Activated CD4-positive, alpha-beta T cell treated with anti-CD3 and anti-CD28 coated beads, Interleukin-2, amount 10 ng/mL, durations not matched to agents 7 days and 5 days (primary cell): ENCODE measurements around the gene DAG1. TPM values are rescaled to one million over a fixed set of nuclear protein-coding genes. Genes with fewer than 3 reads are reported as not detected.

ENCODE experiments used
- CTCF ChIA-PET: fragments of 350-600 bp; sonication (Branson Sonifier 250); formaldehyde crosslinking; loops from one replicate; lab custom pipeline; 2021; ENCODE audit warnings: antibody characterized with exemption; lab: Charles Lee
- POLR2A ChIA-PET: fragments of 350-600 bp; sonication (Branson Sonifier 250); formaldehyde crosslinking; loops from one replicate; lab custom pipeline; 2021; ENCODE audit warnings: antibody characterized with exemption; lab: Charles Lee
- DNase-seq: peaks from one replicate; pipeline ENCODE4 v3.0.0-alpha.2; 2020
- H3K27ac Mint-ChIP-seq: one replicate; pipeline ENCODE4 v1.8.0; 2021; ENCODE audit warnings: mild to moderate bottlenecking, moderate library complexity, mixed read lengths
- H3K27me3 Mint-ChIP-seq: one replicate; pipeline ENCODE4 v1.8.0; 2021; ENCODE audit warnings: mixed read lengths
- H3K36me3 Mint-ChIP-seq: one replicate; pipeline ENCODE4 v1.8.0; 2021; ENCODE audit warnings: low read depth, mixed read lengths
- H3K4me1 Mint-ChIP-seq: one replicate; pipeline ENCODE4 v1.8.0; 2021; ENCODE audit warnings: mixed read lengths
- H3K4me3 Mint-ChIP-seq: one replicate; pipeline ENCODE4 v1.8.0; 2021; ENCODE audit warnings: mild to moderate bottlenecking, moderate library complexity, mixed read lengths
- H3K9me3 Mint-ChIP-seq: one replicate; pipeline ENCODE4 v1.8.0; 2021; ENCODE audit warnings: mixed read lengths
- total RNA-seq, 2 experiments: library from RNA; stranded (reverse); gene quantifications; one replicate each; pipeline ENCODE4 v1.2.3, GENCODE V29; 2021

The DAG1 gene
- total RNA-seq, 2 experiments from 2014 or later: 15.4 to 18.1 TPM

DNA sequence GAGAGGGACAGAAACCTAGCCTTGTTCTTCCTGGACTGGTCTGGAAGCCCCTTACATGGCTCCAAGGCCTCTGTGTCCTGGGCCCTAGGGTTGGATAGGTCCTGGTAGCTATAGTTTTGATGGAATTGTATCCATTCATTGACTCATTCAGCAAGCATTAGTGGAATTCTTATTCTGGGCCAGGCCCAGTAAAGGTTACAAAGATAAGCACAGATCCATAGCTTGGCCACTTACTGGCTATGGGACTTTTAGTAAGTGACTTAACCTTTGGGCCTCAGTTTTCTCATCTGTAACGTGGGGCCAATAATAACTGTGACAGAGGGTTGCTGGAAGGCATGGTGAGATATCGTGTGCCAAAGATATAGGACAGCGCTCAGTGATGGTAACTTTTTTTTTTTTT, 13.6 kb upstream of the DAG1 start:
- Mint-ChIP-seq H3K9me3 (no peaks in the 10 kb centered on the region), H3K4me1 (no peaks in the 10 kb centered on the region), H3K27ac (no peak overlapping the region), H3K4me3 (no peak overlapping the region), H3K36me3 (no peaks in the 10 kb centered on the region), H3K27me3 (no peaks in the 10 kb centered on the region)
- CTCF ChIA-PET: interaction anchor here (0.9 to 1.1 kb wide), 3 partner anchors 11 to 383 kb away, joined by 3 to 5 read pairs (median 4); partner anchors contain the start of gene DAG1
- POLR2A ChIA-PET: no interaction called here
- no peak for DNase-seq

GRCh38 chr3:49460188-49460890, 9.7 kb upstream of the DAG1 start:
- Mint-ChIP-seq H3K27me3 (peaks cover 2% of the 10 kb centered on the region), H3K9me3 (no peaks in the 10 kb centered on the region), H3K36me3 (no peaks in the 10 kb centered on the region), H3K27ac (no peak overlapping the region), H3K4me1 (no peaks in the 10 kb centered on the region), H3K4me3 (no peak overlapping the region)
- no peak for DNase-seq
- ChIA-PET POLR2A (no interaction called here), CTCF (interaction anchor here (0.6 kb wide), 1 partner anchor 513 kb away, joined by 5 read pairs; no protein-coding TSS in a partner anchor)

DNA sequence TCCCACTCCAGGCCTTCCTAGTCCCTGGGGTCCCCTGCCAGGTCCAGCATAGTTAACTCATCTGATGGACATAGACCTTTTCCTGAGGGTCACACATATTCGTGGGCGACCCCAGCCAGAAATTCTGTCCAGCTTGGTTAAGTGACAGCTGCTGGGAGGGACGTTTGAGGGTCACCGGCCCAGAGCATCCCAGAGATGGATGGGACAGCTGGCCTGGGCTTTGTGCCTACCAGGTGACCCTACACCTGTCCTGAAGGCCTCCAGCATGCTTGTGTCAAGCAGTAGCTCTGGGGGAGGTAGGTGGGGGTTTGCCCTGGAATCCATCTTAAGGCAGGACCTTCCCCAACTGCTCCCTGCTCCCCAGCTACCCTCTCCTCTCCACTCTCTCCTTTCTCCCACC, 9.1 kb upstream of the DAG1 start:
- no peak for DNase-seq
- no peaks in the 10 kb centered on the region for H3K36me3 Mint-ChIP-seq
- POLR2A ChIA-PET: no interaction called here
- H3K4me3 Mint-ChIP-seq: no peak overlapping the region
- no peak overlapping the region for H3K27ac Mint-ChIP-seq
- CTCF ChIA-PET: interaction anchor here (0.5 kb wide), 1 partner anchor 414 kb away, joined by 3 read pairs; no protein-coding TSS in a partner anchor
- no peaks in the 10 kb centered on the region for H3K4me1 Mint-ChIP-seq
- H3K27me3 Mint-ChIP-seq: peaks cover 2% of the 10 kb centered on the region
- H3K9me3 Mint-ChIP-seq: no peaks in the 10 kb centered on the region

- H3K9me3 Mint-ChIP-seq: no peaks in the 10 kb centered on the region
- H3K4me3 Mint-ChIP-seq: no peak overlapping the region
- ChIA-PET CTCF (interaction anchor here (0.5 kb wide), 1 partner anchor 415 kb away, joined by 3 read pairs; no protein-coding TSS in a partner anchor), POLR2A (no interaction called here)
- no peak for DNase-seq
- H3K36me3 Mint-ChIP-seq: no peaks in the 10 kb centered on the region
- H3K4me1 Mint-ChIP-seq: no peaks in the 10 kb centered on the region
- H3K27me3 Mint-ChIP-seq: peaks cover 2% of the 10 kb centered on the region
- no peak overlapping the region for H3K27ac Mint-ChIP-seq
These were observed 8.5 kb upstream of the DAG1 start for GRCh38 chr3:49461443-49462171.

DNA sequence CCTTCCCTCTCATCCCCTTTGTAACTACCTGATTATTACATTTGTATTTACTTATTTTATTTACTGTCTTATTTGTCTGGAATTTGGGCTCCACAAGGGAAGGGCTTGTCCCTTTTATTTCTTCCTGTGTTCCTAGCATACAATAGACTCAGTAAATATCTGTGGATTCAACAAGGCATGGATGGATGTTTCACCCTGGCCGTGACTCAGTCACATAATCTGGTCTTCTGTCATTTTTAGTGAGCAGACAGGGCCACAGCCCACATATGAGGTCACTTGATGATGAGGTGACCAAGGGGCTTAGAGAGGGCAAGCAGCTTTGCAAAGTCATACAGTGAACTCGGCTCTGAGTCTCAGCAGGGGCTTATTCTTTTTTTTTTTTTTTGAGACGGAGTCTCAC, 7.8 kb upstream of the DAG1 start:
- Mint-ChIP-seq H3K27ac (no peak overlapping the region), H3K27me3 (peaks cover 2% of the 10 kb centered on the region), H3K4me1 (no peaks in the 10 kb centered on the region), H3K4me3 (no peak overlapping the region), H3K9me3 (no peaks in the 10 kb centered on the region), H3K36me3 (no peaks in the 10 kb centered on the region)
- no peak for DNase-seq
- ChIA-PET POLR2A (no interaction called here), CTCF (no interaction called here)

GRCh38 chr3:49465270-49466034, 4.6 kb upstream of the DAG1 start:
- H3K9me3 Mint-ChIP-seq: no peaks in the 10 kb centered on the region
- peaks cover 2% of the 10 kb centered on the region for H3K27me3 Mint-ChIP-seq
- H3K4me3 Mint-ChIP-seq: no peak overlapping the region
- ChIA-PET CTCF (interaction anchor here (0.7 kb wide), 1 partner anchor 829 kb away, joined by 4 read pairs; no protein-coding TSS in a partner anchor), POLR2A (no interaction called here)
- DNase-seq: no peak
- peaks cover 6% of the 10 kb centered on the region for H3K4me1 Mint-ChIP-seq
- H3K27ac Mint-ChIP-seq: no peak overlapping the region
- H3K36me3 Mint-ChIP-seq: no peaks in the 10 kb centered on the region

- Mint-ChIP-seq H3K36me3 (peaks cover 4% of the 10 kb centered on the region), H3K27ac (no peak overlapping the region), H3K27me3 (peaks cover 2% of the 10 kb centered on the region), H3K9me3 (no peaks in the 10 kb centered on the region), H3K4me3 (no peak overlapping the region), H3K4me1 (peaks cover 8% of the 10 kb centered on the region)
- CTCF ChIA-PET: interaction anchor here (1.0 kb wide), 1 partner anchor 93 kb away, joined by 3 read pairs; no protein-coding TSS in a partner anchor
- POLR2A ChIA-PET: no interaction called here
- DNase-seq: no peak
These were observed 4.0 kb upstream of the DAG1 start for GRCh38 chr3:49466085-49466484.

- Mint-ChIP-seq H3K4me3 (peak overlapping the region; percentile 85), H3K36me3 (peaks cover 12% of the 10 kb centered on the region), H3K27ac (peak overlapping the region; percentile 92), H3K27me3 (no peaks in the 10 kb centered on the region), H3K4me1 (peaks cover 22% of the 10 kb centered on the region), H3K9me3 (no peaks in the 10 kb centered on the region)
- ChIA-PET CTCF (interaction anchor here (0.8 to 1.6 kb wide), 6 partner anchors 10 to 349 kb away, joined by 3 to 7 read pairs (median 4); partner anchors contain the start of gene USP4), POLR2A (interaction anchor here (0.6 to 1.1 kb wide), 4 partner anchors 40 to 461 kb away, joined by 3 to 5 read pairs (median 4); partner anchors contain the start of gene NICN1)
- DNase-seq: no peak
These were observed 781 bp upstream of the DAG1 start for GRCh38 chr3:49469037-49469935.

GRCh38 chr3:49470714-49471420, 800 bp downstream of the DAG1 start:
- no peak for DNase-seq
- ChIA-PET POLR2A (interaction anchor here (1.1 kb wide), 1 partner anchor 126 kb away, joined by 5 read pairs; no protein-coding TSS in a partner anchor), CTCF (interaction anchor here (0.8 to 1.6 kb wide), 6 partner anchors 17 to 456 kb away, joined by 3 to 7 read pairs (median 3); partner anchors contain the start of gene USP4)
- H3K9me3 Mint-ChIP-seq: no peaks in the 10 kb centered on the region
- H3K27me3 Mint-ChIP-seq: no peaks in the 10 kb centered on the region
- H3K4me1 Mint-ChIP-seq: peaks cover 25% of the 10 kb centered on the region
- H3K4me3 Mint-ChIP-seq: peak overlapping the region; percentile 85
- H3K36me3 Mint-ChIP-seq: peaks cover 16% of the 10 kb centered on the region
- H3K27ac Mint-ChIP-seq: peak overlapping the region; percentile 91

- peak overlapping the region; percentile 85 for H3K4me3 Mint-ChIP-seq
- no peaks in the 10 kb centered on the region for H3K27me3 Mint-ChIP-seq
- H3K4me1 Mint-ChIP-seq: peaks cover 34% of the 10 kb centered on the region
- ChIA-PET POLR2A (no interaction called here), CTCF (interaction anchor here (0.5 to 1.6 kb wide), 7 partner anchors 8 to 484 kb away, joined by 3 to 4 read pairs (median 3); partner anchors contain the start of gene NICN1)
- peaks cover 25% of the 10 kb centered on the region for H3K36me3 Mint-ChIP-seq
- no peaks in the 10 kb centered on the region for H3K9me3 Mint-ChIP-seq
- peak overlapping the region; percentile 38 for H3K27ac Mint-ChIP-seq
- no peak for DNase-seq
These were observed 1.9 kb downstream of the DAG1 start for GRCh38 chr3:49471856-49472495.

GRCh38 chr3:49476563-49476962, 6.5 kb downstream of the DAG1 start:
- Mint-ChIP-seq H3K36me3 (peaks cover 39% of the 10 kb centered on the region), H3K27ac (peak overlapping the region; percentile 31), H3K9me3 (no peaks in the 10 kb centered on the region), H3K4me1 (peaks cover 25% of the 10 kb centered on the region), H3K27me3 (no peaks in the 10 kb centered on the region), H3K4me3 (no peak overlapping the region)
- ChIA-PET POLR2A (no interaction called here), CTCF (interaction anchor here (1.1 to 1.4 kb wide), 2 partner anchors 22 to 48 kb away, joined by 3 read pairs; partner anchors contain the start of gene NICN1)
- DNase-seq: peak; percentile 40
